CD4-positive, alpha-beta T cell treated with Interleukin-2 at 100 ng/mL for 4 hours (primary cell): ENCODE measurements around the gene TALDO1.
"Not testable (repeated sequence)": the region's sequence is repeated elsewhere in the genome, so short reads cannot be mapped to it uniquely, and the experiment has no call there.

ENCODE experiments used
- DNase-seq: peaks from one replicate; pipeline ENCODE4 v3.0.0-alpha.2; 2020; ENCODE audit warnings: low spot score

Gene TALDO1

GRCh38 chr11:719214-720016 lies 27.8 kb upstream of the TALDO1 start:
- DNase-seq = no peak

DNA sequence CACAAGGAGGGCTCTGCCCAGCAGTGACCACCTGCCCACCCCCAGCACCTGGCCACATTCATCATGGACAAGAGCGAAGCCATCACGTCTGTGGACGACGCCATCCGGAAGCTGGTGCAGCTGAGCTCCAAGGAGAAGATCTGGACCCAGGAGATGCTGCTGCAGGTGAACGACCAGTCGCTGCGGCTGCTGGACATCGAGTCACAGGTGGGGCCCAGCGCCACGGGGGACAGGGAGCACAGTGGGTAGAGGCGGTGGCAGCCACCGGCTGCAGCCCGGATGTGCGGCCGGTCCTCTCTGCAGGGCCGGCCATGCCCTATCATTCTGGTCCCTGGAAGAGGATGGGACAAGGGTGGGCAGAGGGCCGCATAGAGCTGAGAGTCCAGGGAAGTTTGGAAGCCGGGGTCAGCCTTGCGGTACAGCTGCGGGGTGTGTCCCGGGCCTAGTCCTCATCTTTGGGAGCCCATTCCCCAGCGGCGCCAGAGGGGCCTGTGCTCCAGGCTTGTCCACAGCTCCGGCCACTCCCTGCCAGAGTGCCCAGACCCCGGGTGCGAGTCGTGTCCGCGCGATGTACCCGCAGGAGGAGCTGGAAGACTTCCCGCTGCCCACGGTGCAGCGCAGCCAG lies 27.1 kb upstream of the TALDO1 start:
- no peak for DNase-seq

- DNase-seq = peak; percentile 17
Observed at GRCh38 chr11:720642-721246, 26.5 kb upstream of the TALDO1 start.

DNA sequence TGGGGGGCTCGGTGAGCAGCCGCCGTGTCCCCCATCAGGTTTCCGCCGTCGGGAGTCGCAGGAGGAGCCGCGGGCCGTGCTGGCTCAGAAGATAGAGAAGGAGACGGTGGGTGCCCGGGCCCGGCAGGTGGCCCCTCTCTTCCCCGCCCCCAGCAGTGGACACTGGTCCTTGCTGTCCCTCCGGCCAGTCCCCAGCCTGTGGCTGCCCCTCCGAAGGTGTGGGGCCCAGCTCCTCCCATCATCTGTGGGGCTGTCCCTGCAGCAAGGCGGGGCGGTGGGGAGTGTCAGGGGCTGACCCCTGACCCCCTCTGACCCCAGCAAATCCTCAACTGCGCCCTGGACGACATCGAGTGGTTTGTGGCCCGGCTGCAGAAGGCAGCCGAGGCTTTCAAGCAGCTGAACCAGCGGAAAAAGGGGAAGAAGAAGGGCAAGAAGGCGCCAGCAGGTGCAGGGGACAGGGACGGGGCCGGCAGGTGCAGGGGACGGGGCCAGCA lies 26.0 kb upstream of the TALDO1 start:
- DNase-seq = no peak

DNA sequence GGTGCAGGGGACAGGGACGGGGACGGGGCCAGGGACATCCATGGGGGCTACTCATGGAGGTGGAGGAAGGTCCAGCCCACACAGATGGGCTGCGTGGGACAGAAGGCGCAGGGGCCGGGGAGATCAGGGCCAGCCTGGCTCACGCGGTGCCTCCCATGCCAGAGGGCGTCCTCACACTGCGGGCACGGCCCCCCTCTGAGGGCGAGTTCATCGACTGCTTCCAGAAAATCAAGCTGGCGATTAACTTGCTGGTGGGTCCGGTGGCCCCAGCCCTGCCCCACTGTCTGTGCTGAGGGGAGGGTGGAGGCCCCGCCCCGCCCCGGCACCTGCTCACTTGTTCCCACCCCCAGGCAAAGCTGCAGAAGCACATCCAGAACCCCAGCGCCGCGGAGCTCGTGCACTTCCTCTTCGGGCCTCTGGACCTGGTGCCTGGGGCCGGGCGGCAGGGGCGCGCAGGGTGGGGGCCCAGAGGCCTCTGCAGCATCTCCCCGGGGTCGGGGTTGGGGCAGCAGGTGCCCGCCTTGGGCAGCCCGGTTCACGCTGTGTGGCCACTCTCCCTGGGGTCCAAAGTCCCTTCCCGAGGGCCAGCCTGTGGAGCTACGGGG lies 25.4 kb upstream of the TALDO1 start:
- peak; percentile 47 for DNase-seq

DNA sequence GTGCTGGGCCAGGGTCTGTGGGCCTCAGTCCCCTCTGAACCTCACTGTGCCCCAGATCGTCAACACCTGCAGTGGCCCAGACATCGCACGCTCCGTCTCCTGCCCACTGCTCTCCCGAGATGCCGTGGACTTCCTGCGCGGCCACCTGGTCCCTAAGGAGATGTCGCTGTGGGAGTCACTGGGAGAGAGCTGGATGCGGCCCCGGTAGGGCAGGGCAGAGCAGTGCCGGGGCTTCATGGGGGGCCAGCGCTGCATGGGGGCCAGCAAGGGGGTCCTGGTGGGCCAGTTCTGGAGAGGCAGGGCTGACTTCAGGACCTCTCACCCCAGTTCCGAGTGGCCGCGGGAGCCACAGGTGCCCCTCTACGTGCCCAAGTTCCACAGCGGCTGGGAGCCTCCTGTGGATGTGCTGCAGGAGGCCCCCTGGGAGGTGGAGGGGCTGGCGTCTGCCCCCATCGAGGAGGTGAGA lies 24.9 kb upstream of the TALDO1 start:
- DNase-seq = no peak

DNA sequence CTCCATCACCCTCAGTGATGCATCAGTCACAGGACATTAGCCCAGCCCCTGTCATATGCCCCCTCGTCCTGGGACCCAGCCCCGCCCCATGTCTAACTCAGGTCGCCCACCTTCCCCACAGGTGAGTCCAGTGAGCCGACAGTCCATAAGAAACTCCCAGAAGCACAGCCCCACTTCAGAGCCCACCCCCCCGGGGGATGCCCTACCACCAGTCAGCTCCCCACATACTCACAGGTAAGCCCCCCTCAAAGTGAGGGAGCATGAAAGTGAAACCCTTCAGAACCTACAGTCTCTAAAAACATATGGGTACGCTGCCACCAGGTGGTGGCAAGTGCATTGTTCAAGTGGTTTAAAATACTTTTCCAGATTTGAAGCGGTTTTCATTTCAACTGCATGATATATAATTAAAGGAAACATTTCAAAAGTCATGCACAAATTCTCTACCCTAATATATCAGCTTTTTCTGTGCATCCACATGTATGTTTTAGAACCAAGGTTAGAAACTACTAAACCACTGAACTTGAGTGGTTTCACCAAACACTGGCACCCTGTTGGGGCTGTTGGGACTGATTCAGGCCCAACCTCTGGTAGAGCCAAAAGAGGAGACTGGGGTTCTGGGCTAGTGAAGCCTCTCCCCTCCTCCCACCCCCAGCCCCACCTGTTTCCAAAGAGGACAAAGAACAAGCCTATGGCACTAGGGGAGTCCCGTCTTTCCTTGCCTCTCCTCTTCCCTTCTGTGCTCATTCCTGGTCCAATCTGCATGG lies 24.0 kb upstream of the TALDO1 start:
- peak; percentile 71 for DNase-seq

- DNase-seq = no peak
Observed at GRCh38 chr11:724049-724777, 23.1 kb upstream of the TALDO1 start.

GRCh38 chr11:724778-725386 lies 22.4 kb upstream of the TALDO1 start:
- no peak for DNase-seq

DNA sequence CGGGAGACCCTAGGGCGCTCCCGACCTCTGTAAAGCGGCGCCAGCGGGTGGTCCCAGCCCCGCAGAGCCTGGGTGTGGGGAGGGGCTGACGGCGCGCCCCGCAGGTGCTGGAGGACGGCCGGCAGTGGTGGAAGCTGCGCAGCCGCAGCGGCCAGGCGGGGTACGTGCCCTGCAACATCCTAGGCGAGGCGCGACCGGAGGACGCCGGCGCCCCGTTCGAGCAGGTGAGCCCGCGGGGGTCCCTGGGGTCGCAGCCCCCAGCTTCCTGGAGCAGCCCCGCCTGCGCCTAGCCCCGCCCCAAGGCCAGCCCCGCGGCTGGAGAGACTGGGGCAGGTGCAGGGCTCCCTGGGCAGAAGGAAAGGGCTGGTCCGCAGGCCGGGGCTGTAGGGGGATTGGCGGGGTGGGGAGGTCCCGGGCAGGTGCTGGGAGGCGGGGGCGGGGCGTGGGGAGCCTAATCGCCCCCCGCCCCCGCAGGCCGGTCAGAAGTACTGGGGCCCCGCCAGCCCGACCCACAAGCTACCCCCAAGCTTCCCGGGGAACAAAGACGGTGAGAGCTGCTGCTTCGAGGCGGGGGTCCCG lies 21.6 kb upstream of the TALDO1 start:
- DNase-seq = no peak

DNA sequence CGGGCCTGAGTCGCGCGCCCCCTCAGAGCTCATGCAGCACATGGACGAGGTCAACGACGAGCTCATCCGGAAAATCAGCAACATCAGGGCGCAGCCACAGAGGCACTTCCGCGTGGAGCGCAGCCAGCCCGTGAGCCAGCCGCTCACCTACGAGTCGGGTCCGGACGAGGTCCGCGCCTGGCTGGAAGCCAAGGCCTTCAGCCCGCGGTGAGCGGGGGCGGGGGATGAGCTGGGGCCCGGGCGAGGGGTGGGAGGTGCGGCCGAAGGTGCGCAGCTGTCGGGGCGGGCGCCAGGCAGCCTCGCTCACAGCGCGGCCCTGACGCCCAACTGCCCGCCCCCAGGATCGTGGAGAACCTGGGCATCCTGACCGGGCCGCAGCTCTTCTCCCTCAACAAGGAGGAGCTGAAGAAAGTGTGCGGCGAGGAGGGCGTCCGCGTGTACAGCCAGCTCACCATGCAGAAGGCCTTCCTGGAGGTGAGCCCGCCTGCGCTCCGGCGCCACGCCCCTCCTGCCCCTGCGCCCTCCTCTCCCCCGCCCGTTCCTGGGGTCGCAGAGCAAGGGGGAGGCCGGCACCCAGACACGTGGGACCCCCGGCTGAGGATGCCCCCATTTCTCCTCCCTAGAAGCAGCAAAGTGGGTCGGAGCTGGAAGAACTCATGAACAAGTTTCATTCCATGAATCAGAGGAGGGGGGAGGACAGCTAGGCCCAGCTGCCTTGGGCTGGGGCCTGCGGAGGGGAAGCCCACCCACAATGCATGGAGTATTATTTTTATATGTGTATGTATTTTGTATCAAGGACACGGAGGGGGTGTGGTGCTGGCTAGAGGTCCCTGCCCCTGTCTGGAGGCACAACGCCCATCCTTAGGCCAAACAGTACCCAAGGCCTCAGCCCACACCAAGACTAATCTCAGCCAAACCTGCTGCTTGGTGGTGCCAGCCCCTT lies 20.7 kb upstream of the TALDO1 start:
- DNase-seq = peak; percentile 48

DNA sequence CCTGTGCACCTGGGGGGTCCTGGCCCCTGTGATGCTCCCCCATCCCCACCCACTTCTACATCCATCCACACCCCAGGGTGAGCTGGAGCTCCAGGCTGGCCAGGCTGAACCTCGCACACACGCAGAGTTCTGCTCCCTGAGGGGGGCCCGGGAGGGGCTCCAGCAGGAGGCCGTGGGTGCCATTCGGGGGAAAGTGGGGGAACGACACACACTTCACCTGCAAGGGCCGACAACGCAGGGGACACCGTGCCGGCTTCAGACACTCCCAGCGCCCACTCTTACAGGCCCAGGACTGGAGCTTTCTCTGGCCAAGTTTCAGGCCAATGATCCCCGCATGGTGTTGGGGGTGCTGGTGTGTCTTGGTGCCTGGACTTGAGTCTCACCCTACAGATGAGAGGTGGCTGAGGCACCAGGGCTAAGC lies 20.0 kb upstream of the TALDO1 start:
- DNase-seq = no peak

GRCh38 chr11:727859-728748 lies 19.2 kb upstream of the TALDO1 start:
- peak; percentile 81 for DNase-seq

- DNase-seq = no peak
Observed at GRCh38 chr11:728901-729491, 18.3 kb upstream of the TALDO1 start.

DNA sequence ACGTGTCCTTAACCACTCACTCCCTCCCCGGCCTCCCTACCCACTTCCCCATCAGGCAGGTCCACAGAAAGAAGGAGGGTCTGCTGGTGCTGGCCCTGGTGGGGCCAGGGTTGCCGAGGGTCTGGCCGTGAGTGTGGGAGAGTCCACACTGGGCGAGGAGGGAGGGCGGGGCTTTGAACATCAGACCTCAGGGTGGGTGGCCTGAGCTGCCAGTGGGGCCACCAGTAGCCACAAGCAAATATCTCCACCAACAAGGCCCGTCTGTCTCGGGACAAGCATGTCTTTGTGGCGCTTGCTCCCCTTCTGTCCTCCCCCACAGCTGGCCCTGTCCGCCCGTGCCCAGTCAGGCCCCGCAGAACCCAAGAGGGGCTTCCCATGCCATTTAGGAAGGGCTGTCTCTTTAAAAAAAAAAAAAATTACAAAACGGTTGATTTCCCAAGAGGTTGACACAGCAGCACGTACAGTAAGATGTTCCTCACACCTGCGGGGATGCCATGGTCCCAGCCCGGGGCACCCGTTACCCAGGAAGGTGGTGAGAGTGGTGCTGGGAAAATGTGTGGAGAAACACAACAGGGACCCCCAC lies 17.7 kb upstream of the TALDO1 start:
- DNase-seq = no peak

GRCh38 chr11:733072-733471 lies 14.2 kb upstream of the TALDO1 start:
- no peak for DNase-seq

DNA sequence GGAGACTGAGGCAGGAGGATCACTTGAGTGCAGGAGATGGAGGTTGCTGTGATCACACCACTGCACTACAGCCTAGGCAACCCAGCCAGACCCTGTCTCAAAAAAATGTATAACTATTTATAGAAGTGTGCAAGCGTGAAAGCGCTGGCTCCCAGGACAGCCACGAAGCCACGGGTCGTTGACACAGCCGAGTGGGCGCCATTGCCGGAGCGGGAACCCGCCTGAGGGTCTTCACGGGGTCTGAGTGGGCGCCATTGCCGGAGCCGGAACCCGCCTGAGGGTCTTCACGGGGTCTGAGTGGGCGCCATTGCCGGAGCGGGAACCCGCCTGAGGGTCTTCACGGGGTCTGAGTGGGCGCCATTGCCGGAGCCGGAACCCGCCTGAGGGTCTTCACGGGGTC lies 12.7 kb upstream of the TALDO1 start:
- DNase-seq = not testable (repeated sequence)
